Endothelial cell of umbilical vein (primary cell): Measurements from ENCODE around the gene LITAF.

Experiments used
- CTCF ChIP-seq, 2 donors: IDR thresholded peaks; 1 replicate in 1 of 2; 2 replicates in 1 of 2; pipeline ENCODE4 v1.5.1; 2011; ENCODE audit warnings: low read length in 2 of 2, mild to moderate bottlenecking in 2 of 2, moderate library complexity in 2 of 2, control low read depth in 1 of 2, inconsistent platforms in 1 of 2, low read depth in 1 of 2; ENCODE audit not compliant: insufficient read depth in 1 of 2; ENCODE audit errors: extremely low read depth in 1 of 2
- EZH2 ChIP-seq: IDR thresholded peaks from 2 replicates; pipeline ENCODE4 v1.6.1; 2012; ENCODE audit warnings: borderline replicate concordance, low read depth, mild to moderate bottlenecking, moderate library complexity, low read length, inconsistent platforms; ENCODE audit not compliant: severe bottlenecking
- FOS ChIP-seq: IDR thresholded peaks from 2 replicates; pipeline ENCODE4 v1.6.1; 2011; ENCODE audit warnings: mild to moderate bottlenecking, low read length, moderate library complexity, borderline replicate concordance; ENCODE audit not compliant: insufficient read depth
- GATA2 ChIP-seq: IDR thresholded peaks from 2 replicates; pipeline ENCODE4 v1.7.0; 2011; ENCODE audit warnings: low read depth, mild to moderate bottlenecking, moderate library complexity, mixed read lengths, low read length; ENCODE audit not compliant: insufficient read length, insufficient read depth
- JUN ChIP-seq: IDR thresholded peaks from 2 replicates; pipeline ENCODE4 v1.6.1; 2011; ENCODE audit warnings: borderline replicate concordance, low read depth; ENCODE audit not compliant: insufficient read length, insufficient read depth
- MAX ChIP-seq: IDR thresholded peaks from 2 replicates; pipeline ENCODE4 v1.6.1; 2011; ENCODE audit not compliant: insufficient read depth, insufficient read length
- MYC ChIP-seq: IDR thresholded peaks from one replicate; pipeline ENCODE4 v1.6.1; 2011; ENCODE audit warnings: mild to moderate bottlenecking, low read depth, low read length
- POLR2A ChIP-seq: IDR thresholded peaks from 2 replicates; pipeline ENCODE4 v1.6.1; 2012; ENCODE audit warnings: low read depth, mild to moderate bottlenecking, control low read depth, low read length
- POLR2AphosphoS5 ChIP-seq: IDR thresholded peaks from 2 replicates; pipeline ENCODE4 v1.6.1; 2012; ENCODE audit warnings: low read depth, mild to moderate bottlenecking, control low read depth, low read length, moderate library complexity; ENCODE audit not compliant: insufficient read depth

GRCh38 chr16:11610580-11610979 lies 23.9 kb upstream of the LITAF start:
- TF ChIP-seq CTCF (IDR thresholded peaks at IDR 0.05; ENCODE audit: extremely low read depth in 1 of 2, insufficient read depth in 1 of 2, low read depth in 1 of 2, low read length in 2 of 2) (no peak), EZH2 (no peak), POLR2A (no peak), POLR2AphosphoS5 (no peak), FOS (no peak), MAX (no peak), JUN (no peak), GATA2 (no peak), MYC (no peak)
